Epithelial cell of prostate (primary cell): ENCODE results near the gene SPACA9.
A peak's percentile ranks its signal among the peaks of the same experiment; 100 is the strongest.

Source experiments
- DNase-seq: peaks from one replicate; pipeline ENCODE4 v3.0.0-alpha.2; 2011; ENCODE audit warnings: low read depth, low spot score
- H3K27ac ChIP-seq: fragments of 450-650 bp; 2 replicates; pipeline ENCODE4 v1.5.1; 2017; ENCODE audit warnings: mild to moderate bottlenecking

The SPACA9 gene

GRCh38 chr9:132888151-132888550 is 9.5 kb downstream of the SPACA9 start:
- no peak overlapping the region for H3K27ac ChIP-seq
- no peak for DNase-seq

GRCh38 chr9:132892400-132892799 is 13.7 kb downstream of the SPACA9 start:
- H3K27ac ChIP-seq = no peak overlapping the region
- DNase-seq = no peak

GRCh38 chr9:132894346-132894745 is 15.6 kb downstream of the SPACA9 start:
- no peak overlapping the region for H3K27ac ChIP-seq
- peak; percentile 29 for DNase-seq

GRCh38 chr9:132894862-132895835 is 16.5 kb downstream of the SPACA9 start:
- H3K27ac ChIP-seq = peak overlapping the region; percentile 22
- no peak for DNase-seq

GRCh38 chr9:132896264-132896663 is 17.6 kb downstream of the SPACA9 start:
- H3K27ac ChIP-seq = no peak overlapping the region
- no peak for DNase-seq

- DNase-seq = no peak
Observed at GRCh38 chr9:132896906-132897305, 18.2 kb downstream of the SPACA9 start.

GRCh38 chr9:132898051-132898450 is 19.4 kb downstream of the SPACA9 start:
- no peak overlapping the region for H3K27ac ChIP-seq
- DNase-seq = no peak

More at GRCh38 chr9:132896906-132897305, 18.2 kb downstream of the SPACA9 start:
- no peak overlapping the region for H3K27ac ChIP-seq

- DNase-seq = peak; percentile 44
- no peak overlapping the region for H3K27ac ChIP-seq
Observed at GRCh38 chr9:132901858-132902831, 23.4 kb downstream of the SPACA9 start.

GRCh38 chr9:132903574-132904492 is 25.1 kb downstream of the SPACA9 start:
- no peak overlapping the region for H3K27ac ChIP-seq
- DNase-seq = no peak

GRCh38 chr9:132905726-132906125 is 27.0 kb downstream of the SPACA9 start:
- H3K27ac ChIP-seq = no peak overlapping the region
- no peak for DNase-seq

- no peak overlapping the region for H3K27ac ChIP-seq
- DNase-seq = no peak
Observed at GRCh38 chr9:132908635-132909034, 29.9 kb downstream of the SPACA9 start.

- DNase-seq = no peak
- H3K27ac ChIP-seq = no peak overlapping the region
Observed at GRCh38 chr9:132909311-132909710, 30.6 kb downstream of the SPACA9 start.

GRCh38 chr9:132910376-132910775 is 31.7 kb downstream of the SPACA9 start:
- H3K27ac ChIP-seq = no peak overlapping the region
- DNase-seq = no peak

GRCh38 chr9:132912131-132912530 is 33.4 kb downstream of the SPACA9 start:
- DNase-seq = no peak
- H3K27ac ChIP-seq = no peak overlapping the region

- H3K27ac ChIP-seq = no peak overlapping the region
- DNase-seq = no peak
Observed at GRCh38 chr9:132914924-132915323, 36.2 kb downstream of the SPACA9 start.

- DNase-seq = no peak
- no peak overlapping the region for H3K27ac ChIP-seq
Observed at GRCh38 chr9:132919614-132920268, 41.0 kb downstream of the SPACA9 start.

GRCh38 chr9:132923346-132923902 is 44.7 kb downstream of the SPACA9 start:
- H3K27ac ChIP-seq = peak overlapping the region; percentile 20

GRCh38 chr9:132927704-132928103 is 49.0 kb downstream of the SPACA9 start:
- no peak for DNase-seq
- no peak overlapping the region for H3K27ac ChIP-seq

More at GRCh38 chr9:132923346-132923902, 44.7 kb downstream of the SPACA9 start:
- DNase-seq = peak; percentile 29
